PC-3 (cell line): ENCODE measurements around the gene ZMIZ1. TPM values are rescaled to one million over a fixed set of nuclear protein-coding genes. Genes with fewer than 3 reads are reported as not detected.

Experiments used
- ATAC-seq: fragments of 200-7000 bp; cut with Tn5 transposase; 2 replicates; pipeline ENCODE4 v1.9.1; 2020; ENCODE audit warnings: mild to moderate bottlenecking, moderate library complexity
- BruUV-seq: library from RNA; stranded (reverse); fragments of 400-500 nt; replicated peaks from 2 replicates; lab custom pipeline; 2021; lab: Mats Ljungman, UMichigan
- CTCF ChIA-PET: fragments of 300-600 bp; sonication (Branson Sonifier 250); formaldehyde crosslinking; loops from one replicate; lab custom pipeline; 2022; ENCODE audit warnings: antibody characterized with exemption; lab: Charles Lee
- POLR2A ChIA-PET: fragments of 300-600 bp; sonication (Branson Sonifier 250); formaldehyde crosslinking; loops from one replicate; lab custom pipeline; 2022; ENCODE audit warnings: antibody characterized with exemption; ENCODE audit not compliant: unreplicated experiment; lab: Charles Lee
- DNase-seq: peaks from one replicate; pipeline ENCODE4 v3.0.0-alpha.2; 2015
- H2AFZ ChIP-seq: fragments of 300-600 bp; sonication (generic); 2 replicates; pipeline ENCODE4 v1.6.0; 2016; ENCODE audit warnings: antibody characterized with exemption, low read length
- H3F3A ChIP-seq: fragments of 300-600 bp; sonication (generic); one replicate; pipeline ENCODE4 v1.6.0; 2017; ENCODE audit warnings: antibody characterized with exemption, low read length, control low read depth, mild to moderate bottlenecking; ENCODE audit not compliant: unreplicated experiment
- H3K27ac ChIP-seq: fragments of 300-600 bp; sonication (generic); 2 replicates; pipeline ENCODE4 v1.5.1; 2016; ENCODE audit warnings: mild to moderate bottlenecking, low read length
- H3K27me3 ChIP-seq: fragments of 300-600 bp; sonication (generic); 2 replicates; pipeline ENCODE4 v1.6.1; 2016; ENCODE audit warnings: low read length, mixed read lengths
- H3K36me3 ChIP-seq: fragments of 300-600 bp; sonication (generic); 2 replicates; pipeline ENCODE4 v1.6.1; 2016; ENCODE audit warnings: low read depth, mixed run types, low read length, mixed read lengths
- H3K4me1 ChIP-seq: fragments of 300-600 bp; sonication (generic); 2 replicates; pipeline ENCODE4 v1.5.1; 2016; ENCODE audit warnings: low read length; ENCODE audit not compliant: insufficient read depth
- H3K4me2 ChIP-seq: fragments of 300-600 bp; sonication (generic); 2 replicates; pipeline ENCODE4 v1.6.0; 2016; ENCODE audit warnings: low read length
- H3K4me3 ChIP-seq: fragments of 300-600 bp; sonication (generic); 2 replicates; pipeline ENCODE4 v1.5.1; 2016; ENCODE audit warnings: mild to moderate bottlenecking, low read length, mixed read lengths
- H3K79me2 ChIP-seq: fragments of 300-600 bp; sonication (generic); 2 replicates; pipeline ENCODE4 v1.6.1; 2017; ENCODE audit warnings: low read length, mixed read lengths
- H3K9ac ChIP-seq: fragments of 300-600 bp; sonication (generic); 2 replicates; pipeline ENCODE4 v1.6.0; 2016; ENCODE audit warnings: mild to moderate bottlenecking, low read length
- H3K9me2 ChIP-seq: fragments of 300-600 bp; sonication (generic); replicated peaks from 2 replicates; pipeline ENCODE4 v1.6.1; 2016; ENCODE audit warnings: mixed run types, low read length, mixed read lengths
- H3K9me3 ChIP-seq: fragments of 300-600 bp; sonication (generic); 2 replicates; pipeline ENCODE4 v1.6.1; 2016; ENCODE audit warnings: low read length, mixed read lengths
- H4K20me1 ChIP-seq: fragments of 300-600 bp; sonication (generic); 2 replicates; pipeline ENCODE4 v1.6.1; 2016; ENCODE audit warnings: low read length, mixed read lengths
- CTCF ChIP-seq: fragments of 300-600 bp; sonication (generic); conservative IDR thresholded peaks from 2 replicates; pipeline ENCODE4 v1.5.1; 2017; ENCODE audit warnings: antibody characterized with exemption, low read depth, mild to moderate bottlenecking, low read length
- EZH2 ChIP-seq: fragments of 300-600 bp; sonication (generic); IDR thresholded peaks from one replicate; pipeline ENCODE4 v1.6.1; 2017; ENCODE audit warnings: antibody characterized with exemption, mild to moderate bottlenecking, low read length; ENCODE audit not compliant: unreplicated experiment
- EZH2phosphoT487 ChIP-seq: fragments of 300-600 bp; sonication (generic); IDR thresholded peaks from 2 replicates; pipeline ENCODE4 v1.6.1; 2018; ENCODE audit warnings: mild to moderate bottlenecking, antibody characterized with exemption, low read length, borderline replicate concordance
- intact Hi-C: fragments of 100-400 bp; cut with micrococcal nuclease; formaldehyde crosslinking; loops from 2 replicates; pipeline ENCODE4 v1.9.0; 2023
- total RNA-seq: library from RNA; depleted of rRNA; stranded (reverse); fragments of >200 nt; gene quantifications from 2 replicates; pipeline ENCODE4 v1.2.3, GENCODE V29; 2014

ZMIZ1 gene
- total RNA-seq, 1 experiment from 2014 or later: 55.4 TPM

- peak; percentile 99 for DNase-seq
- Histone ChIP-seq H3K27me3 (no peaks in the 10 kb centered on the region), H3K4me3 (peak overlapping the region; percentile 70), H3K36me3 (no peaks in the 10 kb centered on the region), H2AFZ (peak overlapping the region; percentile 74), H3K9ac (peak overlapping the region; percentile 29), H3F3A (peaks cover 9% of the 10 kb centered on the region), H3K9me2 (no peaks in the 10 kb centered on the region), H3K9me3 (no peaks in the 10 kb centered on the region), H3K4me1 (peaks cover 21% of the 10 kb centered on the region), H3K27ac (no peak overlapping the region; the same call in 1 of the 2 replicates), H3K4me2 (peak overlapping the region; percentile 92), H4K20me1 (no peaks in the 10 kb centered on the region), H3K79me2 (0 out of 2 replicates have a peak, but pooled peaks cover 4% of the 10 kb centered on the region)
- peak; percentile 83 for ATAC-seq
- ChIA-PET POLR2A (no interaction called here), CTCF (no interaction called here)
- TF ChIP-seq EZH2: no peak
- TF ChIP-seq EZH2phosphoT487: peak; percentile 100
- intact Hi-C loops: loop anchor here (1.0 to 2.0 kb wide), 2 partner anchors 24 to 105 kb away; partner anchors contain the start of gene PPIF
- BruUV-seq: no TSS peak
These were observed 173.9 kb downstream of the ZMIZ1 start for GRCh38 chr10:79242620-79243152.

GRCh38 chr10:79243181-79244067 lies 174.7 kb downstream of the ZMIZ1 start:
- intact Hi-C loops: loop anchor here (2.0 kb wide), 1 partner anchor 23 kb away; no protein-coding TSS in a partner anchor
- H3K4me3 ChIP-seq: 0 out of 2 replicates have a peak overlapping the region, but pooled peaks have one; percentile 70
- H3K27me3 ChIP-seq: no peaks in the 10 kb centered on the region
- DNase-seq (no peak), ATAC-seq (no peak)
- H3K79me2 ChIP-seq: 0 out of 2 replicates have a peak, but pooled peaks cover 4% of the 10 kb centered on the region
- ChIA-PET POLR2A (no interaction called here), CTCF (no interaction called here)
- H3K9me3 ChIP-seq: no peaks in the 10 kb centered on the region
- H3K9me2 ChIP-seq: no peaks in the 10 kb centered on the region
- no peak overlapping the region for H2AFZ ChIP-seq
- no peak overlapping the region for H3K9ac ChIP-seq
- H4K20me1 ChIP-seq: no peaks in the 10 kb centered on the region
- peaks cover 15% of the 10 kb centered on the region for H3K4me1 ChIP-seq
- H3K4me2 ChIP-seq: peak overlapping the region; percentile 92; the same call in 1 of the 2 replicates
- no peak overlapping the region for H3K27ac ChIP-seq
- peaks cover 9% of the 10 kb centered on the region for H3F3A ChIP-seq
- no peak for TF ChIP-seq EZH2
- TF ChIP-seq EZH2phosphoT487: no peak
- TF ChIP-seq CTCF: no peak
- H3K36me3 ChIP-seq: no peaks in the 10 kb centered on the region
- no TSS peak for BruUV-seq

- Histone ChIP-seq H3K9ac (no peak overlapping the region), H3K27me3 (no peaks in the 10 kb centered on the region), H3K27ac (no peak overlapping the region)
These were observed 175.3 kb downstream of the ZMIZ1 start for GRCh38 chr10:79244068-79244442.

More at GRCh38 chr10:79244068-79244442, 175.3 kb downstream of the ZMIZ1 start:
- intact Hi-C loops: no loop called here
- H3F3A ChIP-seq: peaks cover 9% of the 10 kb centered on the region
- TF ChIP-seq EZH2phosphoT487: no peak
- no peak for TF ChIP-seq EZH2
- TF ChIP-seq CTCF: no peak
- ATAC-seq: no peak
- H3K9me3 ChIP-seq: no peaks in the 10 kb centered on the region
- peaks cover 14% of the 10 kb centered on the region for H3K4me1 ChIP-seq
- ChIA-PET CTCF (no interaction called here), POLR2A (no interaction called here)
- no peaks in the 10 kb centered on the region for H3K9me2 ChIP-seq
- H3K4me3 ChIP-seq: no peak overlapping the region
- no peak for DNase-seq
- no peaks in the 10 kb centered on the region for H4K20me1 ChIP-seq
- H3K36me3 ChIP-seq: no peaks in the 10 kb centered on the region
- no TSS peak for BruUV-seq
- no peak overlapping the region for H2AFZ ChIP-seq
- H3K79me2 ChIP-seq: 0 out of 2 replicates have a peak, but pooled peaks cover 4% of the 10 kb centered on the region
- H3K4me2 ChIP-seq: no peak overlapping the region
